Hepatocyte (in vitro differentiated cells): Measurements from ENCODE around the gene EML6. TPM values are rescaled to one million over a fixed set of nuclear protein-coding genes. Genes with fewer than 3 reads are reported as not detected.
"Not testable (repeated sequence)": the region's sequence is repeated elsewhere in the genome, so short reads cannot be mapped to it uniquely, and the experiment has no call there.

Source experiments
- DNase-seq: peaks from one replicate; pipeline ENCODE4 v3.0.0-alpha.2; 2016; ENCODE audit warnings: low spot score
- H2AFZ ChIP-seq: fragments of 200-600 bp; sonication (generic); 2 replicates; pipeline ENCODE4 v1.6.0; 2016; ENCODE audit warnings: antibody characterized with exemption, mild to moderate bottlenecking
- H3K27ac ChIP-seq: fragments of 200-600 bp; sonication (generic); 2 replicates; pipeline ENCODE4 v1.5.1; 2016; ENCODE audit warnings: mild to moderate bottlenecking
- H3K27me3 ChIP-seq: fragments of 200-600 bp; sonication (generic); 2 replicates; pipeline ENCODE4 v1.6.1; 2016
- H3K36me3 ChIP-seq: fragments of 200-600 bp; sonication (generic); replicated peaks from 2 replicates; pipeline ENCODE4 v1.5.1; 2016; ENCODE audit warnings: low read depth; ENCODE audit not compliant: insufficient read depth
- H3K4me1 ChIP-seq: fragments of 200-600 bp; sonication (generic); 2 replicates; pipeline ENCODE4 v1.5.1; 2016; ENCODE audit warnings: mild to moderate bottlenecking, moderate library complexity; ENCODE audit not compliant: insufficient read depth
- H3K4me2 ChIP-seq: fragments of 200-600 bp; sonication (generic); 2 replicates; pipeline ENCODE4 v1.6.0; 2016
- H3K4me3 ChIP-seq: fragments of 200-600 bp; sonication (generic); 2 replicates; pipeline ENCODE4 v1.5.1; 2016; ENCODE audit warnings: mild to moderate bottlenecking
- H3K79me2 ChIP-seq: fragments of 200-600 bp; sonication (generic); 2 replicates; pipeline ENCODE4 v1.6.0; 2017; ENCODE audit warnings: mild to moderate bottlenecking
- H3K9me2 ChIP-seq: fragments of 200-600 bp; sonication (generic); replicated peaks from 2 replicates; pipeline ENCODE4 v1.6.0; 2017; ENCODE audit warnings: mild to moderate bottlenecking; ENCODE audit not compliant: insufficient read depth
- H3K9me3 ChIP-seq: fragments of 200-600 bp; sonication (generic); 2 replicates; pipeline ENCODE4 v1.5.1; 2016; ENCODE audit warnings: low read depth, mild to moderate bottlenecking
- H4K20me1 ChIP-seq: fragments of 200-600 bp; sonication (generic); 2 replicates; pipeline ENCODE4 v1.6.0; 2016; ENCODE audit warnings: mild to moderate bottlenecking; ENCODE audit not compliant: insufficient read depth, poor library complexity, severe bottlenecking
- EZH2 ChIP-seq: fragments of 200-600 bp; sonication (generic); IDR thresholded peaks from 2 replicates; pipeline ENCODE4 v1.6.1; 2016; ENCODE audit warnings: antibody characterized with exemption, mild to moderate bottlenecking, borderline replicate concordance
- EZH2phosphoT487 ChIP-seq: fragments of 200-600 bp; sonication (generic); IDR thresholded peaks from one replicate; pipeline ENCODE4 v1.6.1; 2018; ENCODE audit warnings: antibody characterized with exemption, mild to moderate bottlenecking, low read depth, moderate library complexity; ENCODE audit not compliant: unreplicated experiment, severe bottlenecking
- WGBS: methylation state at CpG from one replicate; pipeline ENCODE4 v1.1.6; 2016; ENCODE audit warnings: low lambda C conversion rate; ENCODE audit errors: missing lambda C conversion rate; 5-methylcytosine and 5-hydroxymethylcytosine counted together
- polyA plus RNA-seq: library from polyadenylated mRNA; unstranded; fragments of >200 nt; fragmentation: Nextera tagmentation; extraction: Ambion mirVana; gene quantifications from 2 replicates; pipeline ENCODE4 v1.2.1, GENCODE V29; 2016
- total RNA-seq: library from RNA; depleted of rRNA; stranded (reverse); fragments of >200 nt; gene quantifications from 2 replicates; pipeline ENCODE4 v1.2.3, GENCODE V29; 2014
- TF ChIP-seq, protein P1 (sequence below): fragments of 200-600 bp; sonication (generic); IDR thresholded peaks from 2 replicates; pipeline ENCODE4 v1.5.1; 2016; ENCODE audit warnings: antibody characterized with exemption, mild to moderate bottlenecking; ENCODE audit not compliant: poor library complexity

The EML6 gene
- total and polyA plus RNA-seq, 2 experiments from 2014 or later = 1.9 to 4.0 TPM

GRCh38 chr2:54984476-54984875, 261.0 kb downstream of the EML6 start:
- peaks cover 99% of the 10 kb centered on the region for H3K79me2 ChIP-seq
- TF ChIP-seq EZH2 = no peak
- no peak for TF ChIP-seq EZH2phosphoT487
- TF ChIP-seq, protein P1, sequence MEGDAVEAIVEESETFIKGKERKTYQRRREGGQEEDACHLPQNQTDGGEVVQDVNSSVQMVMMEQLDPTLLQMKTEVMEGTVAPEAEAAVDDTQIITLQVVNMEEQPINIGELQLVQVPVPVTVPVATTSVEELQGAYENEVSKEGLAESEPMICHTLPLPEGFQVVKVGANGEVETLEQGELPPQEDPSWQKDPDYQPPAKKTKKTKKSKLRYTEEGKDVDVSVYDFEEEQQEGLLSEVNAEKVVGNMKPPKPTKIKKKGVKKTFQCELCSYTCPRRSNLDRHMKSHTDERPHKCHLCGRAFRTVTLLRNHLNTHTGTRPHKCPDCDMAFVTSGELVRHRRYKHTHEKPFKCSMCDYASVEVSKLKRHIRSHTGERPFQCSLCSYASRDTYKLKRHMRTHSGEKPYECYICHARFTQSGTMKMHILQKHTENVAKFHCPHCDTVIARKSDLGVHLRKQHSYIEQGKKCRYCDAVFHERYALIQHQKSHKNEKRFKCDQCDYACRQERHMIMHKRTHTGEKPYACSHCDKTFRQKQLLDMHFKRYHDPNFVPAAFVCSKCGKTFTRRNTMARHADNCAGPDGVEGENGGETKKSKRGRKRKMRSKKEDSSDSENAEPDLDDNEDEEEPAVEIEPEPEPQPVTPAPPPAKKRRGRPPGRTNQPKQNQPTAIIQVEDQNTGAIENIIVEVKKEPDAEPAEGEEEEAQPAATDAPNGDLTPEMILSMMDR = no peak

GRCh38 chr2:54986264-54986663, 262.8 kb downstream of the EML6 start:
- Histone ChIP-seq H4K20me1 (peaks cover 89% of the 10 kb centered on the region), H3K27ac (no peak overlapping the region), H3K79me2 (peaks cover 99% of the 10 kb centered on the region), H2AFZ (no peak overlapping the region), H3K9me2 (no peaks in the 10 kb centered on the region), H3K27me3 (no peaks in the 10 kb centered on the region), H3K4me3 (no peak overlapping the region), H3K36me3 (no peaks in the 10 kb centered on the region), H3K4me1 (no peaks in the 10 kb centered on the region), H3K9me3 (no peaks in the 10 kb centered on the region), H3K4me2 (no peak overlapping the region)
- no peak for DNase-seq
- WGBS = 68% methylated on average over 3 of the region's 3 CpGs
- TF ChIP-seq EZH2phosphoT487 = no peak
- TF ChIP-seq EZH2 = no peak

More at GRCh38 chr2:54984476-54984875, 261.0 kb downstream of the EML6 start:
- Histone ChIP-seq H4K20me1 (peaks cover 86% of the 10 kb centered on the region), H3K9me2 (no peaks in the 10 kb centered on the region), H3K4me1 (no peaks in the 10 kb centered on the region), H2AFZ (no peak overlapping the region), H3K36me3 (no peaks in the 10 kb centered on the region), H3K9me3 (no peaks in the 10 kb centered on the region), H3K4me2 (no peak overlapping the region), H3K4me3 (no peak overlapping the region), H3K27me3 (no peaks in the 10 kb centered on the region), H3K27ac (no peak overlapping the region)
- no peak for DNase-seq

- no peak overlapping the region for H2AFZ ChIP-seq
- H3K27me3 ChIP-seq = no peaks in the 10 kb centered on the region
- H3K9me2 ChIP-seq = no peaks in the 10 kb centered on the region
- no peak overlapping the region for H3K4me3 ChIP-seq
- no peak overlapping the region for H3K27ac ChIP-seq
- H3K36me3 ChIP-seq = no peaks in the 10 kb centered on the region
- WGBS = 86% methylated on average over 3 of the region's 3 CpGs
- peaks cover 100% of the 10 kb centered on the region for H3K79me2 ChIP-seq
- H3K4me1 ChIP-seq = no peaks in the 10 kb centered on the region
- no peak overlapping the region for H3K4me2 ChIP-seq
- no peaks in the 10 kb centered on the region for H3K9me3 ChIP-seq
- peaks cover 98% of the 10 kb centered on the region for H4K20me1 ChIP-seq
- no peak for DNase-seq
- TF ChIP-seq, protein P1 = no peak
- TF ChIP-seq EZH2 (no peak), EZH2phosphoT487 (no peak)
These were observed 265.1 kb downstream of the EML6 start for GRCh38 chr2:54988612-54989011.

GRCh38 chr2:54990694-54991093, 267.2 kb downstream of the EML6 start:
- peaks cover 100% of the 10 kb centered on the region for H3K79me2 ChIP-seq
- not testable (repeated sequence) for H3K9me3 ChIP-seq, H3K9me2 ChIP-seq, H3K4me2 ChIP-seq, H3K27ac ChIP-seq, H3K36me3 ChIP-seq, H3K4me1 ChIP-seq, H3K27me3 ChIP-seq, H2AFZ ChIP-seq, H3K4me3 ChIP-seq, DNase-seq
- H4K20me1 ChIP-seq = peaks cover 100% of the 10 kb centered on the region
- whole genome bisulfite sequencing = 96% methylated on average over 19 of the region's 19 CpGs
